ENCODE measurements around the gene STAM.
"Not testable (repeated sequence)": the region's sequence is repeated elsewhere in the genome, so short reads cannot be mapped to it uniquely, and the experiment has no call there.

STAM gene

DNA sequence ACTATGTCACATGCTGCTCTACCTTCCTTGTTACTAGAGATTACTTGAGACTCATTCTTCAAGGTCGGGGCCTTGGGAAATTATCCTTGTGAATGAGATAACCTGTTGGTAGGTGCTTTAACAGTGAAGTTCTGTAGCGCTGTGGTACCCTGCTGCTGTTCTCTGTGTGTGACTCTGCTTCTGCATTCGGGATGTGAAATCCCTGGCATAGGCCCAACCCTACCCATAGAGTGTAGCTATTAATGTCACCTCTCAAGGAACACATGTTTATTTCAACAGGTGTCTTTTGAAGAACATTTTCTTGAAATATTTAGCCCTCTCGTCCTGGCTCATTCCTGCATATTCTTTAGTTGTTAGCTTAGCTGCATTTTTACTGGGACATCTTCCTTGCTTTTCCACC is 66.2 kb downstream of the STAM start:
- no peak for DNase-seq
- TF ChIP-seq POLR2A (IDR thresholded peaks at IDR 0.05; ENCODE audit: low read length) (no peak), GATA1 (IDR thresholded peaks at IDR 0.05; ENCODE audit: low read depth, low read length) (no peak)

DNA sequence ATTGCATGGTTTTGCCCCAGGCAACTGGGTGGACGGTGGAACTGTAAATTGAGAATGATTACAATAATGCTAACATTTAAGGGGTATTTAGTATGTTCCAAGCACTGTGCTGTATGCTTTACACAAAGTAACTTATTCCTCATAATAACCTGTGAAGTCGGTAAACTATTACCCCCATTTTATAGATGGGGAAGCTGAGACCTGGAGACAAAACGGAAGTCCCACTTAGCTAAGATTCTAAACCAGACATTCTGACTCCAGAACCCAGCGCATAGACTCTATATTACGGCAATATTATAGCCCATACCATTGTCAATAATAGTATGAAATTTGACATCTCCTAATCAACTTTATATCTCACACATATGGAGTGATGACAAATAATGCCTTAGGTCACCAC is 68.1 kb downstream of the STAM start:
- TF ChIP-seq POLR2A (IDR thresholded peaks at IDR 0.05; ENCODE audit: low read length) (no peak), GATA1 (IDR thresholded peaks at IDR 0.05; ENCODE audit: low read depth, low read length) (no peak)
- DNase-seq = no peak

DNA sequence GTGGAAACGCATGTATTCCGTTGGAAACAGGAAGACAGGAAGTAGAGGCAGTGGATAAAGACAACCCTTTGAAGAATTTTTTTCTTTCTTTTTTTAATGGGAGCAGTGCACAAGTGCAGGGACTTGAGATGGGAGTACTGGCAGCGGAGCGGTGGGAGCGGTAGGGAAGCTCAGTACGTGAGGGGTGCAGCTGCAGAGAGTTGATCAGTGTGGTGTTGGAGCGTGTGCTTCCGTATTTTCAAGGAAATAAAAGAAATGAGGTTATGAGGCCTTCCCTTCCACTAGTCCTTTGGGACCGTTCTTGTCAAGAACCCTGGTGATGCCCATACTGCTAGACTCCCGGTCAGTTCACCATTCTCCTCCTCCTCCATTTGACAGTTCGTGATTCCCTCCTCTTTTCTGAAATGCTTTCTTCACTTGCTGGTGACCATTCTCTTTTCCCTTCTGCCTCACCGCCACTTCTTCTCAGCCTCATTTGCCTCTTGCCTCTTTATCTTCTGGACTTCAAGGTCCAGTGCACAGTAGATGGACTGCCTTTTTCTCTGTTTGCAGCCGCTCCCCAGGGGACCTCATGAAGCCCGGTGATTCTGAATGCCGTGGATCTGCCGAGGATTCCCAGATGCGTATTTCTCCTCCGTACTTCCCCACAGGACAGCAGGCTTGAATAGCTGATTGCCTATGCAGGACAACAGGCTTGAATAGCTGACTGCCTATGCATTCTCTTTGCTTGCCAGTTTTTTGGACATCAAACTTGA is 68.9 kb downstream of the STAM start:
- no peak for TF ChIP-seq POLR2A (IDR thresholded peaks at IDR 0.05; ENCODE audit: low read length)
- TF ChIP-seq GATA1 (IDR thresholded peaks at IDR 0.05; ENCODE audit: low read depth, low read length) = no peak

DNA sequence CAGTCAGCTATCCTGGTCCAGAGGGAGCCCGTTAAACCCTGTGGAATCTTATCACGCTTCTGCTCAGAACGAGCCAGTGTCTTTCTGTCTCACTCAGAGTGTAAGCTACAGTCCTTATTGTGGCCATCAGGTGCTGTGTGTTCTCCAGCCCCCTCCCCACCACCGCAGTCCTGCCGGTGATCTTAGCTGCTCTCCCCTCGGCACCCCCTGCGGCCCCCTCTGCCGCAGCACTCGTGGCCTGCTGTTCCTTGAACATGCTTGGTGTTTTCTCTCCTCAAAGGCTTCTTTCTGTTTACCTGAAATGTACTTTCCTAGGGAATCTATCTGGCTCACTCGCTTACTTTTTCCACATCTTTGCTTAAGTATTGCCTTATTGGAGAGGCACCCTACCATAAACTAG is 69.8 kb downstream of the STAM start:
- TF ChIP-seq POLR2A (IDR thresholded peaks at IDR 0.05; ENCODE audit: low read length) = no peak
- no peak for TF ChIP-seq GATA1 (IDR thresholded peaks at IDR 0.05; ENCODE audit: low read depth, low read length)
- DNase-seq = no peak

More for the DNA sequence above, 68.9 kb downstream of the STAM start:
- no peak for DNase-seq

DNA sequence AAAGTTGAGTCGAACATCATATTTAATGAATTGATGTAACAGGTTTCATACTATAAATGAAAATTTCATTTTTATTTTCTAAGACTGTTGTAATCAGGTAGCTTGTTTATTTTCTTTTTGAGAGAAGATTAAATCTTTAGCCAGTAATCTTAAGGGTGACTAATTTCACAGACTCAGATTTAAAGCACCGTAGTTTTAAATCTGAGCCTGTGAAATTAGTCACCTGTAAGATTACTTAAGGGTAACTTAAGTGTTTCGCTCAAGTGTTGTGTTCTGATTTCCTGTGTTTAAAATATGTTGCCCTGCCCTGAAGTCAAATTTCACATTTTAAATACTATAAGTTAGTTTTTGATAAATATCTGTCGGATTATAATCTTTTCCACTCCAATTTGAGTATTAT is 72.2 kb downstream of the STAM start:
- no peak for DNase-seq
- TF ChIP-seq GATA1 (IDR thresholded peaks at IDR 0.05; ENCODE audit: low read depth, low read length) = no peak
- TF ChIP-seq POLR2A (IDR thresholded peaks at IDR 0.05; ENCODE audit: low read length) = no peak

DNA sequence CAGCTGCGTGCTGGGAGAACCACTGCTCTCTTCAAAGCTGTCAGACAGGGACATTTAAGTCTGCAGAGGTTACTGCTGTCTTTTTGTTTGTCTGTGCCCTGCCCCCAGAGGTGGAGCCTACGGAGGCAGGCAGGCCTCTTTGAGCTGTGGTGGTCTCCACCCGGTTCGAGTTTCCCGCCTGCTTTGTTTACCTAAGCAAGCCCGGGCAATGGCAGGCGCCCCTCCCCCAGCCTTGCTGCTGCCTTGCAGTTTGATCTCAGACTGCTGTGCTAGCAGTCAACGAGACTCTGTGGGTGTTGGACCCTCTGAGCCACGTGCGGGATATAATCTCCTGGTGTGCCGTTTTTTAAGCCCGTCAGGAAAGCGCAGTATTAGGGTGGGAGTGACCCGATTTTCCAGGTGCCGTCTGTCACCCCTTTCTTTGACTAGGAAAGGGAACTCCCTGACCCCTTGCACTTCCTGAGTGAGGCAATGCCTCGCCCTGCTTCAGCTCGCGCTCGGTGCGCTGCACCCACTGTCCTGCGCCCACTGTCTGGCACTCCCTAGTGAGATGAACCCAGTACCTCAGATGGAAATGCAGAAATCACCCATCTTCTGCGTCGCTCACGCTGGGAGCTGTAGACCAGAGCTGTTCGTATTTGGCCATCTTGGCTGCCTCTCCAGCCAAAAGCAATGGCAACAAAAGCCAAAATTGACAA is 78.5 kb downstream of the STAM start:
- DNase-seq = not testable (repeated sequence)

DNA sequence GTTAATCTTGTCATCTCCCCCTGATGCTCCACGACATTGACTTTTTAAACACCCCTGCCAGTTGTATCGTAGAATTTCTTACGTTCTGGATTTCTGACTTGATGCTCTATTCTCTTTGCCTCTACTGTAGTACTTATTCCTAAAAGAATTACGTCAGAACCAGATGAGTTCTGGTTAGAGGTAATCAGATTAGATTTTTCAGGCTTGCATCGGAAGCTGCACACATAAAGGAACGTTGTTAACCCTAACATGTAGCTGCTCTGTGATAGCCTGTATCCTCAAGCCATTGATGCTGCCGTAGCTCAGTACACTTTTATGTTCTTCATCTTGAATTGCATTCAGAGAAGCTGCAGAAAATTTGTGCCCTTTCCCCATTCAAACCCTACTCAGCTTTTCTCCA is 81.8 kb downstream of the STAM start:
- no peak for TF ChIP-seq GATA1 (IDR thresholded peaks at IDR 0.05; ENCODE audit: low read depth, low read length)
- no peak for TF ChIP-seq POLR2A (IDR thresholded peaks at IDR 0.05; ENCODE audit: low read length)
- DNase-seq = no peak

DNA sequence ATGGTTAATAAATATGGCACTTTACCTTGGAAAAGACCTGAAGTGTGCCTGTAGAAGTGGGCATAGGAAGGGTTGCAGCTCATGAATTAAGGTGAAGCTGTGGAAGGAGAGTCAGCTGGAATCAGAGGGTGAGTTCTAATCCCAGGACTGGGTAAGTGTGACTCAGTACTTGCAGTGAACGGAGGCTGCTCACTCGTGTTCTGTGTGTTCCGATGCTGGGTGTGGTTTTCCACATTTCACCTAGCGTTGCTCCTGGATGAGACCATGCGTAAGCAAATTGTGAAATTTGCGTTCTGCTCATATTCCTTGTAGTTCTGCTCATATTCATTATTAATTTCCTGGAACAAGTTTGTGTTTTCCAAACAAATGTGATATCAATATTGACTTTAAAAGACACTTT is 85.7 kb downstream of the STAM start:
- no peak for TF ChIP-seq POLR2A (IDR thresholded peaks at IDR 0.05; ENCODE audit: low read length)
- no peak for TF ChIP-seq GATA1 (IDR thresholded peaks at IDR 0.05; ENCODE audit: low read depth, low read length)
- no peak for DNase-seq

DNA sequence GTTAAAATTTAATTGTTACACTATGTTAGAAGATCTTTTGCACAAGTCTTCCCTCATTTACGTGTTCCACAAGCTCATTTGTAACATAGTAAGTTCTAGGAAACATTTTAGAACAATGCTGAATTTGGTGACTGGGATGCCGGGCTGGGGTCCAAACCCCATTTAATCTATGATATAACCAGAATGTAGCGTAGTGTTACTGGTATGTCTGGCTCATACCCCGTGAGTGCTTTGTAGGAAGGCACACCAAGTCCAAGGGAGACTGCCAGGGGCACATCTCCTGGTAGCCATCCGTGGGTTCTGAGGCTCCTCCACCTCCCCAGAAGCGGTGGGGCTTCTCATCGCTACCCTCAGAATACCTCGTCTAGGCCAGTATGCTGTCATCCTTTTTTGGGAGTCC is 86.7 kb downstream of the STAM start:
- TF ChIP-seq POLR2A (IDR thresholded peaks at IDR 0.05; ENCODE audit: low read length) = no peak
- TF ChIP-seq GATA1 (IDR thresholded peaks at IDR 0.05; ENCODE audit: low read depth, low read length) = no peak
- no peak for DNase-seq

DNA sequence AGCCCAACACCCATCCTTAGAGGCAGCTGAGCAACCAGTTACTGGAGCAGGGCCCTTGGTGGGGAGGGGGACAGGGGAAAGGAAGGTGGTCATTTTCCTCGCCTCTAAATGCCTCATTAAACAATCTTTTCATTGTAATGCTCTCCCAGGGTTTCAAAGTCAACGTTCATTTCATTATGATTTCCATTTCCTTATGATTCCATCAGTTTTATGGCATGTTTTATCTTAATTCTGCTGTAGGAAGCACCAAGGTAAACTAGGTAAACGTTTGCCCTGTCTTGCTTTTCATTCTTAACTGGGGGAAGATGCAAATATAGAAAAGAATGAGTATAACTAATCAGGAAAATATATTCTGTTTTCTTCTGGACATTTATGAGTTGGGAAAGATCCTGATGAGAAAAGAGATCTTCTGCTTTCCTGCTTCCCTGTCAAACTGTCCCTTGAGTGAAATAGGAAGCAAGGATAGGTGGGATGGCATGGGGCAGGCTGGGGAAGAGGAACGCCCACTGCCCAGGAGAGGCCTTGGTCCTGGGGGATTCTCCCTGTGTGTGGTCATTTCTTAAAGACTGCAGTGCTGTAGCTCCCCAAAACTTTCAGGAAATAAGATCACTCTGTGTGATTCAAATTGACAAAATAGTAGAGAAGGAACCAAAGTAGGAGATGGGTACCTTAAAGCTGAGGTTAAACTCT is 87.5 kb downstream of the STAM start:
- TF ChIP-seq GATA1 (IDR thresholded peaks at IDR 0.05; ENCODE audit: low read depth, low read length) (no peak), POLR2A (IDR thresholded peaks at IDR 0.05; ENCODE audit: low read length) (no peak)
- DNase-seq = no peak

DNA sequence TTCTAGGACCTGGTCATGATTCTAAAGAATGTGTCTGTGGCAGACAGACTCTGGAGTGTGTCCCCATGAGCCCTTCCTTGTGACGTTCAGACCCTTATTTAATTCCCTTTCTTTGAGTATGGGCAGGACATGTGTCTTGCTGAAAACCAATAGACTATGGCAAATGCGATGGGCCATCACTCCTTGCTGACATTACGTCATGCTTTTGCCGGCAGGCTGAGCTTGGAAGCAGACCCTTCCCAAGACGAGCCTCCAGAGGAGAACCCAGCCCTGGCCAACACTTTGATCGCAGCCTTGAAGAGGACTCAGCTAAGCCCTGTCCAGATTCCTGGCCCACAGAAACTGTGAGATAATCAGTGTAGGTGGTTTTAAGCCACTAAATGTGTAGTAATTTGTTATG is 89.7 kb downstream of the STAM start:
- no peak for DNase-seq
- TF ChIP-seq GATA1 (IDR thresholded peaks at IDR 0.05; ENCODE audit: low read depth, low read length) = no peak
- TF ChIP-seq POLR2A (IDR thresholded peaks at IDR 0.05; ENCODE audit: low read length) = no peak

DNA sequence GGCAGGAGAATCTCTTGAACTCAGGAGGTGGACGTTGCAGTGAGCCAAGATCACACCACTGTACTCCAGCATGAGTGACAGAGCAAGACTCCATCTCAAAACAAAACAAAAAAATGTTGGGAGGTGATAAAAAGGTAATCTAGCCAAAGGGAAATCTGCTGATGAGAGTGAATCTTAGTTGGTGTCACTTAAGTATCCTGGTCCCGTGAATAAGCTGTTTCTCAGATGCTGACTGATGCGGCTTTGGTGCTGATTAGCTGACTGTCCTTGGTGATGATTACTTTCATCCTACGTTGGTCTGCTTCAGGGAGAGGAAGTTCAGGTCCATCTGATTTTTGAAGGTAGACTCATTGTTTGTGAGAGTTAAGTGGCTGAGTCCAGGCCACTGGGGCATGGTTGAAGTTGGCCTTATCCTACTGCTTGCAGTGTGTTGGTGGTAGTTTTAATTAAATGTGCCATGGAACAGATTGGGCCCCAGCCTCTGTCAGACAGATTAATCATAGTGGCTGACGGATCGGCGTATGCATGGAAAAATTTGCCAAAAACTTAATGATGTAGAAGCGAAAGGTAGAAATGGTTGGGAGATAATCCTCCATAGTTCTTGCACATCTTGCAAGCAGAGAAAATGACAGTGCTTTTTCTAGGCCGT is 90.6 kb downstream of the STAM start:
- TF ChIP-seq POLR2A (IDR thresholded peaks at IDR 0.05; ENCODE audit: low read length) = no peak
- no peak for TF ChIP-seq GATA1 (IDR thresholded peaks at IDR 0.05; ENCODE audit: low read depth, low read length)
- no peak for DNase-seq

DNA sequence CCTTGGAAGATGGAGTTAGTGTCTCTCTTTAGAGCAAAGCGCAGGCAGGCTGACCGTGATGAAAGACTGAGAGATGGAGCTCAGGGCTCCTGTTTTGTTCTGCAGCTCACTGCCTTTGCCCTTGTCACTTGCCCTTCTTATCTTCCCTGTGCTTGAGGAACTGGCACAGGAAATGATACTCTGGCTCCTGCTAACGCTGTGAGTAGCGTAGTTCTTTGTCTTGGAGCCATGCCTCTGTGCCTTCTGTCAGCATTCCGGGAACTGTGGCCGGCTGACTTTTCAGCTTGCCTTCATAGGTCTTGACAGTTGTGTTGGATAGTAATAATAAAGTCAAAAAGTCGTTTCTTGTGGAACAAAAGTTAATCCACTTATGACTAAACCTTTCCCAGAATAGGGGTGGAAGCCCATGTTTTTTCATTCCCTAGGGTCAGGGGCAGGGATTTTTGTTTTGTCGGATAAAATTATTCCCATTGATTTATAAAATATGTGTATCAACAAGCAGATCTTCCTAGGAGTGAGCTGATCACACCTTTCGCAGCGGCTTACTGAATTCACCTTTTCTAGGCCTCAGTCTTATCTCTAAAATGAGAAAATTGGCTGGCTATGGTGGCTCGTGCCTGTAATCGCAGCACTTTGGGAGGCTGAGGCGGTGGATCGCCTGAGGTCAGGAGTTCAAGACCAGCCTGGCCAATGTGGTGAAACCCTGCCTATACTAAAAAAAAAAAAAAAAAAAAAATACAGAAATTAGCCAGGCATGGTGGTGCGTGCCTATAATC is 91.4 kb downstream of the STAM start:
- no peak for DNase-seq
- TF ChIP-seq GATA1 (IDR thresholded peaks at IDR 0.05; ENCODE audit: low read depth, low read length) = no peak
- TF ChIP-seq POLR2A (IDR thresholded peaks at IDR 0.05; ENCODE audit: low read length) = no peak
